Coronary artery (tissue), 2 donors: ENCODE measurements around the gene DNAH8.

Source experiments
- DNase-seq: peaks from one replicate; pipeline ENCODE4 v3.0.0-alpha.2; 2017; ENCODE audit warnings: low spot score
- H3K27ac ChIP-seq, 2 donors: fragments of 200-600 bp; sonication (generic); one replicate each; pipeline ENCODE4 v1.5.1; 2016 to 2019
- H3K4me3 ChIP-seq: fragments of 200-600 bp; sonication (generic); 2 replicates; pipeline ENCODE4 v1.5.1; 2016; ENCODE audit warnings: mild to moderate bottlenecking, moderate library complexity
- CTCF ChIP-seq: fragments of 200-600 bp; sonication (generic); IDR thresholded peaks from one replicate; pipeline ENCODE4 v1.5.1; 2019; ENCODE audit warnings: antibody characterized with exemption

The DNAH8 gene

GRCh38 chr6:39058471-39059147 lies 343.5 kb downstream of the DNAH8 start:
- DNase-seq: no peak
- TF ChIP-seq CTCF: no peak
- H3K27ac ChIP-seq: no peak overlapping the region

GRCh38 chr6:39059496-39060310 lies 344.6 kb downstream of the DNAH8 start:
- DNase-seq: no peak
- H3K27ac ChIP-seq: no peak overlapping the region
- TF ChIP-seq CTCF: no peak
- no peak overlapping the region for H3K4me3 ChIP-seq

More at GRCh38 chr6:39058471-39059147, 343.5 kb downstream of the DNAH8 start:
- H3K4me3 ChIP-seq: no peak overlapping the region

- Histone ChIP-seq H3K4me3 (no peak overlapping the region), H3K27ac (no peak overlapping the region)
- TF ChIP-seq CTCF: no peak
- no peak for DNase-seq
Measured at GRCh38 chr6:39060467-39061160, 345.5 kb downstream of the DNAH8 start.

GRCh38 chr6:39061182-39061581 lies 346.1 kb downstream of the DNAH8 start:
- no peak for DNase-seq
- TF ChIP-seq CTCF: no peak
- Histone ChIP-seq H3K4me3 (no peak overlapping the region), H3K27ac (no peak overlapping the region)

- H3K4me3 ChIP-seq: no peak overlapping the region
- no peak overlapping the region for H3K27ac ChIP-seq
- TF ChIP-seq CTCF: no peak
- no peak for DNase-seq
Measured at GRCh38 chr6:39061588-39061987, 346.5 kb downstream of the DNAH8 start.

GRCh38 chr6:39062014-39062740 lies 347.1 kb downstream of the DNAH8 start:
- Histone ChIP-seq H3K27ac (no peak overlapping the region), H3K4me3 (no peak overlapping the region)
- no peak for DNase-seq
- TF ChIP-seq CTCF: no peak
